ENCODE results near the gene RMND5B.

The RMND5B gene

GRCh38 chr5:178113841-178114324 lies 16.9 kb upstream of the RMND5B start:
- TF ChIP-seq TEAD4 (IDR thresholded peaks at IDR 0.05) (no peak), CREB1 (IDR thresholded peaks at IDR 0.05; ENCODE audit: low read depth) (no peak), EP300 (IDR thresholded peaks at IDR 0.05; ENCODE audit: borderline replicate concordance) (no peak), EGR1 (IDR thresholded peaks at IDR 0.05) (no peak), MAX (IDR thresholded peaks at IDR 0.05) (no peak)

DNA sequence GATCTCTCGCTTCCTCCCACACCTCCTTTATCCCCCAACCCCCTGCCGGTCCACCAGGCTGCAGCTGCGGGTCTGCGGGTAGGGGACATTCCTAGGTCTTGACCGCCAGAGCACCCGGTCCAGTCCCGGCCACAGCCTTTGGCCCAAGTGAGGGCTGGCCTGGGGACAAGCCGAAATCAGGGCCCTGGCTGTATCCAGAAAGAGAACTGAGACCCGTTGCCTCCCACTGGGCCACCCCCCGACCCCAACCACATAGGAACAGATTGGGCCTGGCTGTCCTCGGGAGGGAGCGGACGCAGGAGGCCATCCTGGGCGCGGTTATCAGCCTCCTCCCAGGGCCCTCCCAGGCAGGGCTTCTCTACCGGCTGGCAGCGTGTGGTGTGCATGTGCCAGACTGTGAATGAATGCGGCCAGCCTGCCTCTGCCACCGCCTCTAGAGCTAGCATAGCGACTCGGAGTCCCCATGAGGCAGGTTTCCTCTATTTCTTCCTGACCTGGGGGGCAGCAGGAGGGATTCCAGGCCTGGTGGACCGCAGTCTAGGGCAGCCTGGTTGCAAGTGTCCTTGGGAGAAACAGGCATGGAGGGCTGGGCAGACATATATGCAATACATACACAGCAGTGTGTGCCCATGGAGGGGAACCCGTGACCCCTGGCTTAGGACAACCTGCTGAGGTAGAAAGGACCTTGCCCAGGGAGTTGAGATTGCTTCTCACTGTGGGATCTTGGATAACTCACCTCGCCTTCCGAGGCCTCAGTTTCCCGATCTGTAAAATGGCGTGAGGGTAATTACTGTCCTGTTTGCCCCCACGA lies 16.3 kb upstream of the RMND5B start:
- 0 out of 2 replicates have a peak, but pooled peaks have one; percentile 14 for TF ChIP-seq MAX (IDR thresholded peaks at IDR 0.05)
- TF ChIP-seq, protein P1, sequence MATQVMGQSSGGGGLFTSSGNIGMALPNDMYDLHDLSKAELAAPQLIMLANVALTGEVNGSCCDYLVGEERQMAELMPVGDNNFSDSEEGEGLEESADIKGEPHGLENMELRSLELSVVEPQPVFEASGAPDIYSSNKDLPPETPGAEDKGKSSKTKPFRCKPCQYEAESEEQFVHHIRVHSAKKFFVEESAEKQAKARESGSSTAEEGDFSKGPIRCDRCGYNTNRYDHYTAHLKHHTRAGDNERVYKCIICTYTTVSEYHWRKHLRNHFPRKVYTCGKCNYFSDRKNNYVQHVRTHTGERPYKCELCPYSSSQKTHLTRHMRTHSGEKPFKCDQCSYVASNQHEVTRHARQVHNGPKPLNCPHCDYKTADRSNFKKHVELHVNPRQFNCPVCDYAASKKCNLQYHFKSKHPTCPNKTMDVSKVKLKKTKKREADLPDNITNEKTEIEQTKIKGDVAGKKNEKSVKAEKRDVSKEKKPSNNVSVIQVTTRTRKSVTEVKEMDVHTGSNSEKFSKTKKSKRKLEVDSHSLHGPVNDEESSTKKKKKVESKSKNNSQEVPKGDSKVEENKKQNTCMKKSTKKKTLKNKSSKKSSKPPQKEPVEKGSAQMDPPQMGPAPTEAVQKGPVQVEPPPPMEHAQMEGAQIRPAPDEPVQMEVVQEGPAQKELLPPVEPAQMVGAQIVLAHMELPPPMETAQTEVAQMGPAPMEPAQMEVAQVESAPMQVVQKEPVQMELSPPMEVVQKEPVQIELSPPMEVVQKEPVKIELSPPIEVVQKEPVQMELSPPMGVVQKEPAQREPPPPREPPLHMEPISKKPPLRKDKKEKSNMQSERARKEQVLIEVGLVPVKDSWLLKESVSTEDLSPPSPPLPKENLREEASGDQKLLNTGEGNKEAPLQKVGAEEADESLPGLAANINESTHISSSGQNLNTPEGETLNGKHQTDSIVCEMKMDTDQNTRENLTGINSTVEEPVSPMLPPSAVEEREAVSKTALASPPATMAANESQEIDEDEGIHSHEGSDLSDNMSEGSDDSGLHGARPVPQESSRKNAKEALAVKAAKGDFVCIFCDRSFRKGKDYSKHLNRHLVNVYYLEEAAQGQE (IDR thresholded peaks at IDR 0.05; ENCODE audit: low read depth) = no peak

DNA sequence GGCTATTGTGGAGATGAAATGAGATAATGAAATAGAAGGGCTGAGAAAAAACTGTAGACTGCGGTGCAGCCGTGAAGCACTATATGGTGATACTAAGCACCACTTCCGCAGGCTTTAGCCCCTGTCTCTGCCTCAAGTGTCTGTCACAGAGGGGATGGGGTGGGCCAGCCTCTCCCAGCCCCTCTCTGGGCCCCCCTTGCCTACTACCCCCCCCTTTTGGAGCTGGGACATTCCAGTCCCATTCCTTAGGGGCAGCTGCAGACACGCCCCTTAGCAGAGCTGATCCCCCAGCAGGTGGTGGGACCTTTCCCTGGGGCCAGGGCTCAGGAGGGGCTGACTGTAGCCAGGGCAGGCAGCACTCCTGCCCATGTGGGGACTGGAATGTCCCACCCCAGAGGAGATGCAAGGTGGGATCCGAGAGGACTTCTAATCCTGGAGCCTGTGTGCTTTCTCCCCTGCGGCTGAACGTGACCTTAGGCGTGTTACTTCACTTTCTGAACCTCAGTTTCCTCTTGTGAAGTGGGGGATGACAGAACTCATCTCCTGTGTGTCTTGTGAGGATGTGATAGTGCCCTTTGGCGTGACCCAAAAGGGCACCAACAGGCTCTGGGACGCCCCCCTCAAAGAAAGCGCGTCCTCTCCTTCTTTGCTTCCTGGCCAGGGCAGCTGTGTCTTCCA lies 15.5 kb upstream of the RMND5B start:
- TF ChIP-seq, protein P1 (IDR thresholded peaks at IDR 0.05; ENCODE audit: low read depth) = no peak
- no peak for TF ChIP-seq CREB1 (IDR thresholded peaks at IDR 0.05; ENCODE audit: low read depth)

GRCh38 chr5:178115814-178116142 lies 15.0 kb upstream of the RMND5B start:
- no peak for TF ChIP-seq TEAD4 (IDR thresholded peaks at IDR 0.05)

DNA sequence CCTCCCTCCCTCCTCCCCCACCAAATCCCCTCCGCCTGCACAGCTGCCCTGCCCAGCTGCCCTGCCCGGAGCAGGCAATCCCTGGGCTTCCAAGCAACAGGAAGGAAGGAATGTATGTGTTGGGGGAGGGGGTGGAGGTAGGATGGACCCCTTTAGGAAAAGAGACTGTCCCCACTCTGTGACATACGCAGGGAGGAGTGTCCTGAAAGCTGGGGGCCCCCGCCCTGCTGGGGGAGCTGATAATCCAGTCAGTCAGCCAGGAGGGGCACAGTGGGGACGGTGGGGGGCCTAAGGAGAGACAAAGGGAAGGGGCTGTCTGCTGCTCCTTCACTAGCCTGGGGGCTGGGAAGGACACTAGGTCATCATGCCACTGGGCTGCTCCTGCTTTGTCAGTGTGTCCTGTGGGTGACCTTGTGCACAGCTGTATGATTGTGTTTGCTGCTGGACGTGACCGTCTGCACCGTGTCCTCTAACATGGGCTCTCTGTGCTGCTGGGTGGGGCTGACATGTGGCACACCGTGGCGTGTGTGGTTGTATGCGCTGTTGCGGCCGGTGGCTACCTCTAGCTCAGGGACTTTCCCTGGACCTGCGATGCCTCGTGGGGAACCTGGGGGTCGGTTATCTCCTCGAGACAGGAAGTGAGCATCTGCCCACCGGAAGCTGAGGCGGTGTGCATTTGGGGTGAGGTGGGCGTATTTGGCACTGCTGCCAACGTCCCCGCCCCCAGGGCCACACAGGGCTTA lies 14.5 kb upstream of the RMND5B start:
- no peak for TF ChIP-seq TEAD4 (IDR thresholded peaks at IDR 0.05)

DNA sequence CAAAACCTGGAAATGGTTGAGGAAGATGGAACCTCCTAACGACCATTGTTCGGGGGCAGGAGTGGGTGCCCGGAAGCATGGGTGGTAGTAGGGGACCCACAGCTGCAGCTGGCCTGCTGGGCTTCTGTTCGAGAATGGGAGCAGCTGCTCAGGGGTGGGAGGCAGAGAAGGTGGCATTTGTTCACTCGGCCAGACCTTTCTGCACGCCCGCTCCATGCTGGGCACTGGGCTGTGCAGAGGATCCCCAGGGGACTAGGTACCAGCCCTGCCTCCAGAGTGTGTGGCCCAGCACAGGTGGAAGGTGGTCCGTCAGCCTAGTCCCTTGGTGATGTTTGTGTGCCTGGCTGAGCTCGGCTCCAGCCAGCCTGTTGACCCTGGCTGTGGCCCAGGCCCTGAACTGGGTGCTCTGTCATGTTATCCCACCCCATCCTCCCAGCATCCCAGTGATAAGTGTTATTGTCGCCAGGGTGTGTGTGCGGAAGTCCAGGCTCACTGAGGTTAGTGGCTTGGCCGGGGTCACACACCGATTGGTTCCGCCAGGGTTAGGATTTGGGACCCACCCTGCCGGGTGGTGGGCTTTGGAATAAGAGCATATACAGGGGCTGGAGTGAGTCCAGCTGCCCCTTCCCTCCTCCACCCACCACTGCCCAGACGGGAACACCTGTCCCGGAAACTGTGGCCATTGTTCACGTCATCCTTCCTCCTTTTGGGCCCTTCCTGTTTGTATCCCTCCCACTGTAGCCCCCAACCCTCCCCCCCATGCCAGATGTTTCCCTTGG lies 12.7 kb upstream of the RMND5B start:
- no peak for TF ChIP-seq FOXM1 (IDR thresholded peaks at IDR 0.05; ENCODE audit: borderline replicate concordance, low read depth)
- TF ChIP-seq MAX (IDR thresholded peaks at IDR 0.05) = no peak
- no peak for TF ChIP-seq TAF1 (IDR thresholded peaks at IDR 0.05; ENCODE audit: low read depth)
- no peak for TF ChIP-seq YY1 (IDR thresholded peaks at IDR 0.05; ENCODE audit: low read depth)
- TF ChIP-seq TCF12 (IDR thresholded peaks at IDR 0.05; ENCODE audit: low read depth) = no peak
- TF ChIP-seq ZBTB7A (IDR thresholded peaks at IDR 0.05; ENCODE audit: low read depth) = no peak
- TF ChIP-seq EGR1 (IDR thresholded peaks at IDR 0.05) = no peak
- no peak for TF ChIP-seq TEAD4 (IDR thresholded peaks at IDR 0.05)
- TF ChIP-seq CREB1 (IDR thresholded peaks at IDR 0.05; ENCODE audit: low read depth) = no peak
- TF ChIP-seq, protein P1 (IDR thresholded peaks at IDR 0.05; ENCODE audit: low read depth) = no peak
- TF ChIP-seq EP300 (IDR thresholded peaks at IDR 0.05; ENCODE audit: borderline replicate concordance) = no peak
- no peak for TF ChIP-seq NFIC (IDR thresholded peaks at IDR 0.05)
- TF ChIP-seq CEBPB (IDR thresholded peaks at IDR 0.05) = no peak
- no peak for TF ChIP-seq USF1 (IDR thresholded peaks at IDR 0.05)
- no peak for TF ChIP-seq RAD21 (IDR thresholded peaks at IDR 0.05; ENCODE audit: low read depth)

All from Ishikawa (cell line).